GM12864 (cell line): ENCODE data around the gene MRPS34.

Experiments
- DNase-seq: peaks from one replicate; pipeline ENCODE4 v3.0.0-alpha.2; 2011; ENCODE audit warnings: low read depth
- H3K4me3 ChIP-seq: 2 replicates; pipeline ENCODE4 v1.5.1; 2011; ENCODE audit warnings: mild to moderate bottlenecking, low read depth, low read length, control low read depth
- CTCF ChIP-seq: IDR thresholded peaks from 2 replicates; pipeline ENCODE4 v1.5.1; 2011; ENCODE audit warnings: low read depth, mild to moderate bottlenecking, moderate library complexity, low read length, control low read depth, inconsistent platforms; ENCODE audit errors: missing control alignments

MRPS34 gene

GRCh38 chr16:1794221-1794871 is 21.4 kb upstream of the MRPS34 start:
- H3K4me3 ChIP-seq = no peak overlapping the region
- no peak for TF ChIP-seq CTCF
- no peak for DNase-seq

GRCh38 chr16:1793578-1794220 is 20.8 kb upstream of the MRPS34 start, which contains the start of gene IGFALS:
Gene IGFALS (minus strand): TSS chr16:1793705. CDS start chr16:1793652, 53 bp downstream.
- DNase-seq = no peak
- H3K4me3 ChIP-seq = no peak within 1 kb of the TSS
- TF ChIP-seq CTCF = no peak

- no peak for TF ChIP-seq CTCF
- no peak for DNase-seq
- no peak overlapping the region for H3K4me3 ChIP-seq
These were observed 20.1 kb upstream of the MRPS34 start for GRCh38 chr16:1792836-1793577.

- DNase-seq = no peak
- H3K4me3 ChIP-seq = no peak overlapping the region
- TF ChIP-seq CTCF = no peak
These were observed 19.2 kb upstream of the MRPS34 start for GRCh38 chr16:1791943-1792812.

- no peak for DNase-seq
- no peak for TF ChIP-seq CTCF
These were observed 18.5 kb upstream of the MRPS34 start for GRCh38 chr16:1791256-1791942.

GRCh38 chr16:1790611-1791255 is 17.8 kb upstream of the MRPS34 start:
- H3K4me3 ChIP-seq = no peak overlapping the region
- DNase-seq = no peak
- TF ChIP-seq CTCF = no peak

More at GRCh38 chr16:1791256-1791942, 18.5 kb upstream of the MRPS34 start:
- no peak overlapping the region for H3K4me3 ChIP-seq
